ENCODE data around the gene HORMAD2. TPM values are rescaled to one million over a fixed set of nuclear protein-coding genes. Genes with fewer than 3 reads are reported as not detected.

HORMAD2 gene, protein sequence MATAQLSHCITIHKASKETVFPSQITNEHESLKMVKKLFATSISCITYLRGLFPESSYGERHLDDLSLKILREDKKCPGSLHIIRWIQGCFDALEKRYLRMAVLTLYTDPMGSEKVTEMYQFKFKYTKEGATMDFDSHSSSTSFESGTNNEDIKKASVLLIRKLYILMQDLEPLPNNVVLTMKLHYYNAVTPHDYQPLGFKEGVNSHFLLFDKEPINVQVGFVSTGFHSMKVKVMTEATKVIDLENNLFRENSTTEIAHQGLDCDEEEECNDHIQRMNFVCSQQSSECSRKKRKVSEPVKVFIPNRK
- total RNA-seq = 0.51 TPM in 1 of 2 replicates, not detected in the other

DNA sequence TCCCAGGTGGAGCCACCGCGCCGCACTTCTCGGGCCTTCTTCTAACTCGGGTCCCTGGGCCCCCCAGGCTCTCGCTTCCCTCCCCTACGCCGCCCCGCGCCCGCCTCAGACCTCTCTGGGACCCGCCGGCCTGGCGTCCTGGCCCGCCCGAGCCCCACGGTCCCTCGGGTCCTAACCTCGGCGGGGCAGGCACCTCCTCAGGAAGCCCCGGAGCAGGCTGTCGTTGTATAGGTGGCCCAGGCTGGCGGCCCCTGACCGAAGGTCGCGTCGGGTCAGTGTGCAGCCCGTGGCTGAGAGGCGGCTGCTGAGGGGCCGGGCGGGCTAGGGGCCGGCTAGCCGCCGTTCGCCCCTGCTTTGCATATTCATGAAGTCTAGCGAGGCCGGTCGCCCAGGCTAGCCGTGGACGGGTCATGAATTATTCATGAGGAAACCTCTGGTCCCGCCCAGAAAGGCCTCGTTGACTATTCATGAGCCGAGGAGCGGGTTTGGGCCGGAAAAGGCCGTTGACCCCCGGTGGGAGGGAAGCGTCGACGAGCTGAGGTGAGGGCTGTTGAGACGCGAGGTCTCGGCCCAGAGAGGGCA is at the start of gene HORMAD2:
HORMAD2 (plus strand) TSS at position 513 of the 582 bp plus-strand sequence. CDS start 13,489 bp downstream, outside the sequence.

Other genes starting within 250 kb of the HORMAD2 start
- 27.3 and 35.4 TPM in 2 replicates for gene ASCC2, start 242.2 kb upstream of the HORMAD2 start, total RNA-seq
- gene MTMR3, start 197.3 kb upstream of the HORMAD2 start, total RNA-seq = 15.3 and 24.7 TPM in 2 replicates
- 42.5 and 60.8 TPM in 2 replicates for gene LIF, start 166.3 kb downstream of the HORMAD2 start, total RNA-seq
- gene OSM, start 186.4 kb downstream of the HORMAD2 start, total RNA-seq = not detected in 2 replicates
- 7.3 and 13.3 TPM in 2 replicates for gene CASTOR1, start 209.0 kb downstream of the HORMAD2 start, total RNA-seq
- 15.8 and 16.6 TPM in 2 replicates for gene TBC1D10A, start 246.5 kb downstream of the HORMAD2 start, total RNA-seq

All from mesangial cell (primary cell).